WTC11 (cell line): ENCODE data around the gene TP73. TPM values are rescaled to one million over a fixed set of nuclear protein-coding genes. Genes with fewer than 3 reads are reported as not detected.

Experiments used
- ATAC-seq: fragments of 200-7000 bp; cut with Tn5 transposase; 2 replicates; pipeline ENCODE4 v1.10.0; 2021; ENCODE audit warnings: mild to moderate bottlenecking, moderate library complexity
- CTCF ChIA-PET: fragments of 300-600 bp; sonication (Branson Sonifier 250); formaldehyde crosslinking; loops from one replicate; lab custom pipeline; 2021; ENCODE audit warnings: antibody characterized with exemption; lab: Charles Lee
- POLR2A ChIA-PET: fragments of 350-600 bp; sonication (Branson Sonifier 250); formaldehyde crosslinking; loops from one replicate; lab custom pipeline; 2021; ENCODE audit warnings: antibody characterized with exemption; lab: Charles Lee
- DNase-seq: peaks from one replicate; pipeline ENCODE4 v3.0.0; 2021; ENCODE audit warnings: low spot score
- H3K27ac Mint-ChIP-seq: 2 replicates; pipeline ENCODE4 v1.8.0; 2021; ENCODE audit warnings: mixed read lengths
- H3K27me3 Mint-ChIP-seq: 2 replicates; pipeline ENCODE4 v1.8.0; 2021; ENCODE audit warnings: low read depth, mild to moderate bottlenecking, moderate library complexity, mixed read lengths
- H3K36me3 Mint-ChIP-seq: 2 replicates; pipeline ENCODE4 v1.8.0; 2021; ENCODE audit warnings: mixed read lengths
- H3K4me1 Mint-ChIP-seq: 2 replicates; pipeline ENCODE4 v1.8.0; 2022; ENCODE audit warnings: mixed read lengths
- H3K4me3 Mint-ChIP-seq: 2 replicates; pipeline ENCODE4 v1.8.0; 2021; ENCODE audit warnings: mild to moderate bottlenecking, moderate library complexity, mixed read lengths
- H3K9me3 Mint-ChIP-seq: 2 replicates; pipeline ENCODE4 v1.8.0; 2021; ENCODE audit warnings: mixed read lengths
- ATF1 ChIP-seq: sonication (generic); formaldehyde crosslinking; IDR thresholded peaks from 2 replicates; pipeline ENCODE4 v1.8.1; 2023; ENCODE audit warnings: mild to moderate bottlenecking, moderate library complexity, missing genetic modification reagents
- ATF6 ChIP-seq: sonication (generic); formaldehyde crosslinking; IDR thresholded peaks from 2 replicates; pipeline ENCODE4 v1.8.1; 2023; ENCODE audit warnings: mild to moderate bottlenecking, missing genetic modification reagents
- CTCF ChIP-seq: fragments of 200-600 bp; IDR thresholded peaks from 2 replicates; pipeline ENCODE4 v1.8.0; 2022; ENCODE audit warnings: antibody characterized with exemption
- E2F4 ChIP-seq: sonication (generic); formaldehyde crosslinking; IDR thresholded peaks from 2 replicates; pipeline ENCODE4 v1.8.1; 2022; ENCODE audit warnings: low read depth, mild to moderate bottlenecking, moderate library complexity, missing genetic modification reagents, borderline replicate concordance
- EMX1 ChIP-seq: fragments of 250-450 bp; sonication (Bioruptor Pico); IDR thresholded peaks from 2 replicates; pipeline ENCODE4 v1.8.0; 2021; ENCODE audit warnings: mild to moderate bottlenecking
- FOXP4 ChIP-seq: sonication (generic); formaldehyde crosslinking; IDR thresholded peaks from 2 replicates; pipeline ENCODE4 v1.8.0; 2022; ENCODE audit warnings: mild to moderate bottlenecking, missing genetic modification reagents
- GRHL2 ChIP-seq: fragments of 250-450 bp; sonication (Bioruptor Pico); IDR thresholded peaks from 2 replicates; pipeline ENCODE4 v1.8.0; 2022; ENCODE audit warnings: mild to moderate bottlenecking, moderate library complexity; ENCODE audit not compliant: insufficient replicate concordance, severe bottlenecking
- HMGA2 ChIP-seq: fragments of 250-450 bp; sonication (Bioruptor Pico); IDR thresholded peaks from 2 replicates; pipeline ENCODE4 v1.4.0; 2021; ENCODE audit warnings: mild to moderate bottlenecking, moderate library complexity
- HMGXB4 ChIP-seq: sonication (generic); formaldehyde crosslinking; IDR thresholded peaks from 2 replicates; pipeline ENCODE4 v1.8.1; 2023; ENCODE audit warnings: mild to moderate bottlenecking, moderate library complexity, missing genetic modification reagents
- JAZF1 ChIP-seq: fragments of 250-450 bp; sonication (Bioruptor Pico); IDR thresholded peaks from 2 replicates; pipeline ENCODE4 v1.9.0; 2021; ENCODE audit warnings: moderate library complexity, mild to moderate bottlenecking, inconsistent platforms
- KAT7 ChIP-seq: sonication (generic); formaldehyde crosslinking; IDR thresholded peaks from 2 replicates; pipeline ENCODE4 v1.8.1; 2023; ENCODE audit warnings: missing genetic modification reagents, mild to moderate bottlenecking, borderline replicate concordance
- PRRX2 ChIP-seq: fragments of 250-450 bp; sonication (Bioruptor Pico); IDR thresholded peaks from 2 replicates; pipeline ENCODE4 v1.8.0; 2021; ENCODE audit warnings: mild to moderate bottlenecking
- SOX15 ChIP-seq: fragments of 250-450 bp; sonication (Bioruptor Pico); IDR thresholded peaks from 2 replicates; pipeline ENCODE4 v1.9.0; 2021; ENCODE audit warnings: mild to moderate bottlenecking
- TCF7 ChIP-seq: sonication (generic); formaldehyde crosslinking; IDR thresholded peaks from 2 replicates; pipeline ENCODE4 v1.8.0; 2022; ENCODE audit warnings: mild to moderate bottlenecking, low read depth, missing genetic modification reagents, moderate library complexity
- TEAD1 ChIP-seq: sonication (generic); formaldehyde crosslinking; IDR thresholded peaks from 2 replicates; pipeline ENCODE4 v1.8.0; 2022; ENCODE audit warnings: mild to moderate bottlenecking, missing genetic modification reagents
- ZNF512 ChIP-seq: sonication (generic); formaldehyde crosslinking; IDR thresholded peaks from 2 replicates; pipeline ENCODE4 v1.8.1; 2022; ENCODE audit warnings: missing genetic modification reagents, borderline replicate concordance
- ZNF671 ChIP-seq: fragments of 250-450 bp; sonication (Bioruptor Pico); IDR thresholded peaks from 2 replicates; pipeline ENCODE4 v1.8.0; 2021; ENCODE audit warnings: mild to moderate bottlenecking
- total RNA-seq: library from RNA; stranded (reverse); gene quantifications from 3 replicates; pipeline ENCODE4 v1.2.3, GENCODE V29; 2021

TP73 gene
- total RNA-seq, 1 experiment from 2014 or later = 5.7 TPM

- H3K4me1 Mint-ChIP-seq = peaks cover 7% of the 10 kb centered on the region
- no peak for DNase-seq
- no peaks in the 10 kb centered on the region for H3K36me3 Mint-ChIP-seq
- POLR2A ChIA-PET = no interaction called here
- no peaks in the 10 kb centered on the region for H3K9me3 Mint-ChIP-seq
- no peak overlapping the region for H3K27ac Mint-ChIP-seq
- H3K27me3 Mint-ChIP-seq = peaks cover 40% of the 10 kb centered on the region
- no peak for ATAC-seq
- H3K4me3 Mint-ChIP-seq = no peak overlapping the region
- TF ChIP-seq FOXP4 (no peak), ZNF671 (CRISPR knock-in tag) (no peak), TEAD1 (CRISPR knock-in tag) (no peak), PRRX2 (no peak), JAZF1 (CRISPR knock-in tag) (no peak), CTCF (no peak), ATF6 (CRISPR knock-in tag) (no peak), SOX15 (CRISPR knock-in tag) (no peak), ATF1 (CRISPR knock-in tag) (no peak), TCF7 (CRISPR knock-in tag) (no peak), EMX1 (CRISPR knock-in tag) (no peak), E2F4 (no peak), KAT7 (CRISPR knock-in tag) (no peak), ZNF512 (CRISPR knock-in tag) (no peak)
- CTCF ChIA-PET = no interaction called here
Measured at GRCh38 chr1:3660704-3661103, 8.4 kb downstream of the TP73 start.

- Mint-ChIP-seq H3K4me1 (peaks cover 7% of the 10 kb centered on the region), H3K36me3 (no peaks in the 10 kb centered on the region), H3K9me3 (no peaks in the 10 kb centered on the region), H3K27ac (no peak overlapping the region), H3K27me3 (peaks cover 31% of the 10 kb centered on the region), H3K4me3 (no peak overlapping the region)
- CTCF ChIA-PET = interaction anchor here (1.7 kb wide), 1 partner anchor 66 kb away, joined by 6 read pairs; no protein-coding TSS in a partner anchor
- DNase-seq (no peak), ATAC-seq (no peak)
- POLR2A ChIA-PET = no interaction called here
- TF ChIP-seq HMGA2 (CRISPR knock-in tag) = peak; percentile 91
- TF ChIP-seq GRHL2 (CRISPR knock-in tag) = no peak
- no peak for TF ChIP-seq HMGXB4 (CRISPR knock-in tag)
Measured at GRCh38 chr1:3661631-3662030, 9.3 kb downstream of the TP73 start.
